GM18873 (cell line): Measurements from ENCODE around the gene SCO2.

Source experiments
- ATAC-seq: cut with Tn5 transposase; IDR thresholded peaks from one replicate; pipeline ENCODE4 v1.9.1; 2021; ENCODE audit warnings: mild to moderate bottlenecking, moderate library complexity, moderate number of reproducible peaks; ENCODE audit not compliant: unreplicated experiment, low FRiP score

Gene SCO2

GRCh38 chr22:50525104-50525857 lies at the start of gene SCO2:
Gene SCO2, minus strand, starts transcription at chr22:50525598. Its CDS starts 1,187 bp downstream, at chr22:50524411.
- peak; percentile 33 for ATAC-seq

GRCh38 chr22:50574383-50574755 lies 49.0 kb upstream of the SCO2 start:
- ATAC-seq: no peak

GRCh38 chr22:50573491-50574382 lies 48.3 kb upstream of the SCO2 start:
- no peak for ATAC-seq

GRCh38 chr22:50572965-50573364 lies 47.6 kb upstream of the SCO2 start:
- no peak for ATAC-seq

GRCh38 chr22:50571264-50572175 lies 46.1 kb upstream of the SCO2 start:
- no peak for ATAC-seq

GRCh38 chr22:50570861-50571260 lies 45.5 kb upstream of the SCO2 start:
- no peak for ATAC-seq

GRCh38 chr22:50569896-50570535 lies 44.6 kb upstream of the SCO2 start:
- no peak for ATAC-seq

GRCh38 chr22:50569041-50569459 lies 43.7 kb upstream of the SCO2 start:
- ATAC-seq: no peak

GRCh38 chr22:50568626-50569025 lies 43.2 kb upstream of the SCO2 start:
- ATAC-seq: no peak

- ATAC-seq: no peak
Observed at GRCh38 chr22:50567721-50568252, 42.4 kb upstream of the SCO2 start.

GRCh38 chr22:50564289-50564688 lies 38.9 kb upstream of the SCO2 start:
- no peak for ATAC-seq

GRCh38 chr22:50563413-50564160 lies 38.2 kb upstream of the SCO2 start:
- no peak for ATAC-seq

- ATAC-seq: peak; percentile 88
Observed at GRCh38 chr22:50562523-50563412, 37.4 kb upstream of the SCO2 start, which contains the start of gene SYCE3. Gene SYCE3, minus strand, starts transcription at chr22:50562919. Its CDS starts 6,514 bp downstream, at chr22:50556405.

GRCh38 chr22:50561401-50562358 lies 36.3 kb upstream of the SCO2 start:
- no peak for ATAC-seq

- no peak for ATAC-seq
Observed at GRCh38 chr22:50560034-50560433, 34.6 kb upstream of the SCO2 start.

GRCh38 chr22:50556703-50557102 lies 31.3 kb upstream of the SCO2 start:
- ATAC-seq: no peak

- ATAC-seq: no peak
Observed at GRCh38 chr22:50553310-50553709, 27.9 kb upstream of the SCO2 start.
